ENCODE results near the gene IMMP2L.

IMMP2L gene

DNA sequence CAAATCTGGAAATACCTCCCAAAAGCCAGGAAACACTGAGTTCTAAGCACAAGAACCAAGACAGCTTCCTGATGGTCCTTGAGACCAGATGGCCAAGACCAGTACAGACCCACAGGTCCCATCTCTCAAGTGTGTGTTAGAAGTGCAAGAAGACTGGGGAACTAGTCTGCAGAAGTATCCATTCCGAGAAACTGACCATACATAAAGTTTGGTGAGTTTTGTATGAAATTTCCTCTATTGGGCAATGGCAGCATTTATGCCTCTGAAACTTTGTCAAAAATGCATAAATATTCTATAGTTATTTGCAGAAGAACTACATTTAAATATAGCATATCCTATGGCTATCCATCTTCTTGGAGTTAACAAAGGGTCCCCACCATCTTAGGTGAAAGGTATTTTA, 333.9 kb downstream of the IMMP2L start:
- no peak for TF ChIP-seq ZFX (IDR thresholded peaks at IDR 0.05)
- TF ChIP-seq CTCF (conservative IDR thresholded peaks at IDR 0.05), result no peak
- H3K27ac ChIP-seq, result no peak overlapping the region

GRCh38 chr7:111226800-111227199, 335.5 kb downstream of the IMMP2L start:
- no peak for TF ChIP-seq ZFX (IDR thresholded peaks at IDR 0.05)
- no peak for TF ChIP-seq CTCF (conservative IDR thresholded peaks at IDR 0.05)
- H3K27ac ChIP-seq, result no peak overlapping the region

DNA sequence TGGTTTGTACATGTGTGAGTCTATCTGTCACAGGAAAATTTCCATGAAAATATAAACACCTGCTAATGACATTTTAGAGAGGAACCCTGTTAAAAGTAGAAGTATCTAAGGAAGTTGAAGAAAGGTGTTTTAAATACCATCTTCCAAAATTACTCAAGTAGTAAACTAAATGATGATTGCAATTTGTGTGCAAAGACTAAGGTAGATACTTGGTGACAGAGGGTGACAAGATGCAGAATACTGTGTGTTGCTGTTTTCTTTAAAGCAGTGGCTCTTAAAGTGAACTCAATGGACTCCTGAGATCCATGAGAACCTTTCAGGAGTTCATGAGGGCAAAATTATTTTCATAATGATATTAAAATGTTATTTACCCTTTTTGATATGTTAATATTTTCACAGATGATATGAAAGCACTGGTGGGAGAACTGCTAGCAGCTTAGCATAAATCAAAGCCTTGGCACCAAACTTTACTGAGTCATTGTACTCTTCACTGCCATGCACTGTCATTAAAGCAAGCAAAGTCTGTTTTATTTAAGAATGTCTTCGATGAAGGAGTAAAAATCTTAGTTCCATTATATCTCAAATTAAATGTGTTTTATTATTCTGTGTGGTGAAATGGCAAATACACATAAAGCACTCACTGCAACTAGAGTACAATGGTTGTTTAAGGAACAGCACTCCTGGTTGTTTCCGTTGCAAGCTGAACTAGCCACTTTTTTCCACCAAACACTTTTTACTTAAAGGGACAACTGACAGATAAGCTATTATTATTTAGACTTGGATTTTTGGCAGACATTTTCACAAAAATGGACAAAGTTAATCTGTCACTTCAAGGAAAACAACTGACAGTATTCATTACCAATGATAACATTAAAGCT, 337.7 kb downstream of the IMMP2L start:
- TF ChIP-seq ZFX (IDR thresholded peaks at IDR 0.05) (no peak), CTCF (conservative IDR thresholded peaks at IDR 0.05) (no peak)
- H3K27ac ChIP-seq, result no peak overlapping the region

- H3K27ac ChIP-seq, result no peak overlapping the region
- TF ChIP-seq CTCF (conservative IDR thresholded peaks at IDR 0.05), result no peak
- TF ChIP-seq ZFX (IDR thresholded peaks at IDR 0.05), result no peak
Measured at GRCh38 chr7:111223802-111224253, 338.5 kb downstream of the IMMP2L start.

- no peak overlapping the region for H3K27ac ChIP-seq
- TF ChIP-seq ZFX (IDR thresholded peaks at IDR 0.05), result no peak
Measured at GRCh38 chr7:111215550-111215949, 346.7 kb downstream of the IMMP2L start.

DNA sequence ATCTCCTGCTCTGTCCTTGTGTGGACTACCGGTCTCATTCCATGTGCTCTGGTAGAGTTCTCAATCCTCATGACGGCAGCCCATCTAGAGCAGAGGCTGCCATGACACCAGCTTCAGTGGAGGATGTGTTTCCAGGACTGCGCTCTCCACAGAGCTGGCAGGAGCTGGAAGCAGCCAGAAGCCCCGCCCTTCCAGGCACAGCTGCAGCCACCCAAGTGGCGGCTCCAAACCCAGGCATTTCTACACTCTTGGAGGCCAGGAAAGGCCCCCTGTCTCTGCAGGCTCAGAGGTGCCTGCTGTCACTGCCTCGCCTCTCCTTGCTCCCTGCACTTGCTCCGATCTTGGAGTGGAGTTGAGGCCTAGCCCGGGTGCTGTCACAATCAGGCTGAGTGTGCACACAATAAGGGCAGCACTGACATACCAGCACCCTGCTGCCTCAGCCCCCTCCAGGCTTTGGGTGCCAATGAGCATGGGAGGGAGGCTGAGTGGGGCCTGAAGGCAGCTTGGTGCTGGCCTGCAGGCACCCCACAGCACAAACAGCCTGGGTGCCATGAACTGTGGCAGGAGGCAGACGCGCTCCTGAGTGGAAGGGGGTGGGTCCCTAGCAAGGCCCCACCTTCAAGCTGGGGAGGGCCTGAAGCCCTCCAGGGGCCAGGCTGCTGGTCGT, 349.3 kb downstream of the IMMP2L start:
- no peak overlapping the region for H3K27ac ChIP-seq
- TF ChIP-seq CTCF (conservative IDR thresholded peaks at IDR 0.05) (no peak), ZFX (IDR thresholded peaks at IDR 0.05) (no peak)

GRCh38 chr7:111210996-111211395, 351.3 kb downstream of the IMMP2L start:
- no peak for TF ChIP-seq ZFX (IDR thresholded peaks at IDR 0.05)
- TF ChIP-seq CTCF (conservative IDR thresholded peaks at IDR 0.05), result no peak
- H3K27ac ChIP-seq, result no peak overlapping the region

Data from C4-2B (cell line).